ENCODE measurements around the gene KRTAP5-1.
"Not testable (repeated sequence)": the region's sequence is repeated elsewhere in the genome, so short reads cannot be mapped to it uniquely, and the experiment has no call there.

The KRTAP5-1 gene

DNA sequence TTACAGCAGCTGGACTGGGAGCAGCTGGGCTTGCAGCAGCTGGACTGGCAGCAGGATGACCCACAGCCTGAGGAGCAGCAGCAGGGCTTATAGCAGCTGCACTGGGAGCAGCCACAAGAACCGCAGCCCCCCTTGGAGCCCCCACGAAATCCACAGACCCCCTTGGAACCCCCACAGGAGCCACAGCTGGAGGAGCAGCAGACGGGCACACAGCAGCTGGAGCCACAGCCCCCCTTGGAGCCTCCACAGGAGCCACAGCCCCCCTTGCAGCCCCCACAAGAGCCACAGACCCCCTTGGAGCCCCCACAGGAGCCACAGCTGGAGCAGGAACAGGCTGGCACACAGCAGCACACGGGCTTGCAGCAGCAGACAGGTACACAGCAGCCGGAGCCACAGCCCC is 22.8 kb upstream of the KRTAP5-1 start:
- ATAC-seq, H3K4me3 Mint-ChIP-seq, H3K9me3 Mint-ChIP-seq, H3K36me3 Mint-ChIP-seq, H3K27ac Mint-ChIP-seq: not testable (repeated sequence)
- H3K4me1 Mint-ChIP-seq = peaks cover 16% of the 10 kb centered on the region
- H3K27me3 Mint-ChIP-seq = peaks cover 31% of the 10 kb centered on the region

DNA sequence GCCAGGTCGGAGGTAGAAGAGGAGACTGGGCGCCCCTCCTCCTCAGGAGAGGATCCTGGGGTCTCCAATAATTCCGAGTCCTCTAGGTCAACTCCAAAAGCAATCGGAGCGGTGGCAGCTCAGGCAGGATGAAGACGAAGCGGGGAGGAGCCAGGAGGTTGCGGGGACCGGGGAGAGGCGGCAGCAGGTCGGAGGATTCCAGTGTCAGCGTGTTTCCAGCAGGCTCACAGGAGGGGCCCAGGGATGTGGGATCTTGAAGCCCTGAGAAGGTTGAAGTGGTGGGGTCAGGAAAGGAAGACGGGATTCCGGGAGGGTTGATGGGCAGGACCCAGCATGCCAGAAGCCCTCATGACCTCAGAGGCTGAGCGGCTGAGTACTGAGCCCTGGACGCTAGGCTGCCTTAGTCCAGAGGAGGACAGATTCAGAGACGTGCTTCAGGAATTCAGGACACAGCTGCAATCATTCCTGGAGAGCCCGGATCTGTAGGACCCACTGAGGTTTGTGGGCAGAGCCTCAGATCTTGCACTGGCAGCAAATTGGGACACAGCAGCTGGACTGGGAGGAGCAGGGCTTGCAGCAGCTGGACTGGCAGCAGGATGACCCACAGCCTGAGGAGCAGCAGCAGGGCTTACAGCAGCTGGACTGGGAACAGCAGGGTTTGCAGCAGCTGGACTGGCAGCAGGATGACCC is 22.2 kb upstream of the KRTAP5-1 start:
- Mint-ChIP-seq H3K27me3 (peaks cover 31% of the 10 kb centered on the region), H3K4me1 (peaks cover 16% of the 10 kb centered on the region), H3K27ac (peak overlapping the region; percentile 89)
- not testable (repeated sequence) for H3K4me3 Mint-ChIP-seq, H3K9me3 Mint-ChIP-seq, ATAC-seq, H3K36me3 Mint-ChIP-seq

DNA sequence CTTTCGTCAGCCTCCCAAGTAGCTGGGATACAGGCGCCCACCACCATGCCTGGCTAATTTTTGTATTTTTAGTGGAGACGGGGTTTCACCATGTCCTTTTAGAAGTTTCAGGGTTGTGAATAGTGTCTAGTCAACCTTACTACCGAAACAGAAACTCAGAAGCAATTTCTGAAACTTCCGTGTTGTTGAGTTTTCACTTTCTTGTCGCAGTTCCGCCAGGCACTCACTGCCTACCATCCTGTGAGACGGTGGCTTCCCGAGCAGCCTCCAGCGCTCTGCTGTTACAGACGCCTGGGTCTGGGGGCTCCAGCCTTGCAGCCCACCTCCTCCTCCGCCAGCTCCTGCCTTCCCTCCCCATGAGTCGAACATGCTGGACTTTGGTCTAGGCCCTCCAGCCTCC is 20.8 kb upstream of the KRTAP5-1 start:
- H3K9me3 Mint-ChIP-seq = not testable (repeated sequence)
- peak; percentile 93 for ATAC-seq

DNA sequence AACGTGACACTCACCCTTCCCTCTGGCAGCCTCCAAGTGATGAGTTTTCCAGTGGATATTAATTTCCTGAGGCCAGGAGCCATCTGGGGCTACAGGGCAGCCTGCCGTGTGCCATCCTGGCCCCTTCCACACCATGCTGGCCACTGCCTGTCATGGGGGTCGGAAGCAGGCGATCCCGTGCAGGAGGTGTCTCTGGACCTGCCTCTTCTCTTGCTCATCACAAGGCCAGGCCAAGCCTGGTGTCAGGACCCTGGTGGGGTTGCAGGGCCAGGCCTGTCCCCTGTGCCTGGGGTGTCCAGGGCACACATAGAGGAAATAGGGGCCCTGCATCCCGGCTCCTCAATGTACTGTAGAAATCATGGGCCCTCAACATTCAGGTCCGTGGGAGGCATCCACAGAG is 19.6 kb upstream of the KRTAP5-1 start:
- peaks cover 12% of the 10 kb centered on the region for H3K27me3 Mint-ChIP-seq
- H3K9me3 Mint-ChIP-seq = no peaks in the 10 kb centered on the region
- no peak overlapping the region for H3K4me3 Mint-ChIP-seq
- H3K4me1 Mint-ChIP-seq = peaks cover 32% of the 10 kb centered on the region
- no peak overlapping the region for H3K27ac Mint-ChIP-seq
- ATAC-seq = no peak
- H3K36me3 Mint-ChIP-seq = no peaks in the 10 kb centered on the region

More for the DNA sequence above, 20.8 kb upstream of the KRTAP5-1 start:
- H3K27me3 Mint-ChIP-seq = peaks cover 21% of the 10 kb centered on the region
- H3K4me1 Mint-ChIP-seq = peaks cover 25% of the 10 kb centered on the region
- peak overlapping the region; percentile 89 for H3K27ac Mint-ChIP-seq
- not testable (repeated sequence) for H3K36me3 Mint-ChIP-seq
- peak overlapping the region; percentile 44 for H3K4me3 Mint-ChIP-seq

DNA sequence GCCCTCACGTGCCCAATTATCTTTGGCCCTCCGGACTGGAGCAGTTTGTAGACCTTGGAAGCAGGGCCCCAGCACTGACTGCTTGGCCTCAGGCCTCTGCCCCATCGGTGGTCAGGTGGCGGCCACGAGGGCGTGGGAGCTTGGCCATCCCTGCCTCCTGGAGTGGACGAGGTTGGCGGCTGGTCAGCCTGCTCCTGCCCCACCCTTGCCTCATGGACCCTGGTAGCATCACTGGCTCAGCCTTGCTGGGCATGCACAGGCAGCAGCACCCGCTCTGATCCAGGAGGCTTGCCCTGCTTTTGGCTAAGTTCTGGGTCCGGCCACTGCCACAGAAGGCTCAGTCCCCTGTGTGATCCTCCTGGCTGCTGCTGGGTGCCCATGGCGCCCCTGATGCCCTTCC is 19.1 kb upstream of the KRTAP5-1 start:
- Mint-ChIP-seq H3K27me3 (peaks cover 12% of the 10 kb centered on the region), H3K9me3 (no peaks in the 10 kb centered on the region), H3K4me3 (no peak overlapping the region), H3K4me1 (peaks cover 32% of the 10 kb centered on the region), H3K36me3 (no peaks in the 10 kb centered on the region), H3K27ac (no peak overlapping the region)
- ATAC-seq = no peak

DNA sequence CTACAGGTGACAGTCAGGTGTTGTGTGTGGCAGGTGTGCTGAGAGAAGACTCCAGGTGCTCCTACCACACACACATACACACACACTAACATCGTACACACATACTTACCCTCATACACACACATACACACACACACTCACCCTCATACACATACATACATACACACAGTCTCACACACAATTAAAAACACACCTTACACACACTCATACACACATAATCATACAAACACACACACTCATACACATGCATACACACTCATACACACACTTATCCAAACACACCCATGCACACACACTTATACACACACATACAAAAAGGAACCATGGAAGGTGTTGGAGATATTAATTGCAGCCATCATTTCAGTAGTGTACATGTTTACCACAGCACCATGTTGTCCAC is 18.5 kb upstream of the KRTAP5-1 start:
- peaks cover 12% of the 10 kb centered on the region for H3K27me3 Mint-ChIP-seq
- no peaks in the 10 kb centered on the region for H3K36me3 Mint-ChIP-seq
- H3K4me3 Mint-ChIP-seq = no peak overlapping the region
- ATAC-seq = no peak
- no peaks in the 10 kb centered on the region for H3K9me3 Mint-ChIP-seq
- no peak overlapping the region for H3K27ac Mint-ChIP-seq
- H3K4me1 Mint-ChIP-seq = peaks cover 32% of the 10 kb centered on the region

DNA sequence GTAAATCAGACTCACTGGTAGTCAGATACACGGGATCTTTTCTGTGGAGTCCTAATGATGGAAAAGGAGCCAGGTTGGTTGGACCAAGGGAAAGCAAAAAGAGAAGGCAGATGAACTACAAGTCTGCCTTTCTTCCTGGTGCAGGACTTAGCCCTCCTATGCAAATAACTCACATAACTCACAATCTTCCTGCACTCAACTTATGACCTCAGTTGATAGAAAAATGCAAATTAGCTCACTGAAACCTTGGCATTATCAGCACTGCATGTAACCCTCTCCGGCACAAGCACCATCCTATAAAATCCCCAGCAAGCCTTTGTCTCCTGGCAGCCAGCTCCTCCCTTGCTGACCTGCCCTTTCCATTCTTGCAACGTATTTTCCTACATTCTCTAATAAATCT is 16.6 kb upstream of the KRTAP5-1 start:
- H3K27ac Mint-ChIP-seq = peak overlapping the region; percentile 47
- H3K4me1 Mint-ChIP-seq = peaks cover 26% of the 10 kb centered on the region
- H3K4me3 Mint-ChIP-seq, H3K36me3 Mint-ChIP-seq, H3K9me3 Mint-ChIP-seq: not testable (repeated sequence)
- peak; percentile 60 for ATAC-seq
- peaks cover 16% of the 10 kb centered on the region for H3K27me3 Mint-ChIP-seq

DNA sequence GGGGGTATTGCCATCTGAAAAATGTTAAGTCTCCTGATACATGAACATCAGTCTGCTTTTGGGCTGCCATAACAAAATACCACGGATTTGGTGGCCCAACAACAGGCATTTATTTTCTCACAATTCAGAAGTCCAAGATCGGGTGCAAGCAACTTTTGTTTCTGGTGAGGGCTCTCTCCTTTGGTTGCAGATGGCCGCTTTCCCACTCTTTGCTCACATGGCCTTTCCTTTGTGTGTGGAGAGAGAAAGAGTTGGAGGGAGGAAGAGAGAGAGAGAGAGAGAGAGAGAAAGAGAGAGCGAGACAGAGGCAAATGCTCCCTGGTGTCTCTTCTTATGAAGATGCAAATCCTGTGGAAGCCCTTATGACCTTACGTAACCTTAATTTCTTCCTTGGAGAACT is 15.5 kb upstream of the KRTAP5-1 start:
- peak overlapping the region; percentile 62 for H3K27ac Mint-ChIP-seq

DNA sequence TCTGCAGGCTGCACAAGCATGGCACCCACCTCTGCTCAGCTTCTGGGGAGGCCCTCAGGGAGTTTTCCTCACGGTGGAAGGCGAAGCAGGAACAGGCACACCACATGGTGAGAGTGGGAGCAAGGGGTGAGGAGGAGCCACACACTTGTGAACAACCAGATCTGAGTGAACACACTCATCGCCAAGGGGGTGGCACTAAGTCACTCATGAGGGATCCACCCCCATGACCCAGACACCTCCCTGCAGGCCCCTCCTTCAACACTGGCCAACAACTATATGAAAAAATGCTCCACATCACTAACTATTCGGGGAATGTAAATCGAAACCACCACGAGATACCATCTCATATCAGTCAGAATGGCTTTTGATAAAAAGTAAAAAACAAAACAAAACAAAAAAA is 13.7 kb upstream of the KRTAP5-1 start:
- no peak for ATAC-seq
- Mint-ChIP-seq H3K27me3 (peaks cover 20% of the 10 kb centered on the region), H3K36me3 (peaks cover 6% of the 10 kb centered on the region), H3K4me1 (peaks cover 33% of the 10 kb centered on the region), H3K9me3 (no peaks in the 10 kb centered on the region), H3K4me3 (no peak overlapping the region), H3K27ac (no peak overlapping the region)

More for the DNA sequence above, 15.5 kb upstream of the KRTAP5-1 start:
- no peak for ATAC-seq
- Mint-ChIP-seq H3K9me3 (no peaks in the 10 kb centered on the region), H3K4me1 (peaks cover 21% of the 10 kb centered on the region), H3K27me3 (peaks cover 20% of the 10 kb centered on the region), H3K36me3 (peaks cover 6% of the 10 kb centered on the region), H3K4me3 (no peak overlapping the region)

DNA sequence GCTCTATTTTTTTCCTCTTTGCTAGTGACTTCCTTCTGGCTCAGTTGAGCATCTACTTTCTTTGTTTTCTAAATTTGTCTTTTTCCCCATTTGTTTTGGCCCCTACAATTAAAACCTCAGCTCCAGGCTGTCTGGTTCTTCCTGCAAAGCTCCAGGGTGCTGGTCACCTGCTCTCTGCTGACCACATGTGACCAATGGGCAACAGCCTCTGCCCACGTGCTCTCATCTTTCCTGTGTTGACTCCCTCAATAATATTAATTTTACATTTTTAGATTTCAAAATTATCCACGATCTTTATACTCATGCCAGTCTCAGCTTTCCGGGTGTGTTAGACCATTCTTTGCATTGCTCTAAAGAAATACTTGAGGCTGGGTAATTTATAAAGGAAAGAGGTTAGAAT is 13.3 kb upstream of the KRTAP5-1 start:
- not testable (repeated sequence) for ATAC-seq, H3K4me3 Mint-ChIP-seq, H3K36me3 Mint-ChIP-seq, H3K9me3 Mint-ChIP-seq, H3K27ac Mint-ChIP-seq
- H3K27me3 Mint-ChIP-seq = peaks cover 20% of the 10 kb centered on the region
- peaks cover 33% of the 10 kb centered on the region for H3K4me1 Mint-ChIP-seq

DNA sequence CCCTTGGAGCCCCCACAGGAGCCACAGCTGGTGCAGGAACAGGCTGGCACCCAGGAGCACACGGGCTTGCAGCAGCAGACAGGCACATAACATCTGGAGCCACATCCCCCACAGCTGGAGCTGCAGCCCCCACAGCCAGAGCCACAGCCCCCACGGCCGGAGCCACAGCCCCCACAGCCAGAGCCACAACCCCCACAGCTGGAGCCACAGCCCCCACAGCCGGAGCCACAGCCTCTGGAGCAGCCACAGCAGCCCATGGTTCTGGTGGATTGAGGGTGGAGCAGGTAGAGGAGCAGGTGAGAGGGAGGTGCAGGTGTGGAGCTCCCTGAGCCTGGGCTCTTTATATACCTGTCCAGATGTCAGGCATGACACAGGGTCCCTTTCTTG is 12.9 kb upstream of the KRTAP5-1 start, which contains the start of gene KRTAP5-2:
Gene KRTAP5-2, minus strand, starts transcription at position 301 of the 387 bp plus-strand sequence. Its CDS starts 44 bp downstream, at position 257.
- Mint-ChIP-seq H3K9me3 (no peaks in the 10 kb centered on the region), H3K4me3 (no peak within 1 kb of the TSS), H3K36me3 (peaks cover 6% of the 10 kb centered on the region)

DNA sequence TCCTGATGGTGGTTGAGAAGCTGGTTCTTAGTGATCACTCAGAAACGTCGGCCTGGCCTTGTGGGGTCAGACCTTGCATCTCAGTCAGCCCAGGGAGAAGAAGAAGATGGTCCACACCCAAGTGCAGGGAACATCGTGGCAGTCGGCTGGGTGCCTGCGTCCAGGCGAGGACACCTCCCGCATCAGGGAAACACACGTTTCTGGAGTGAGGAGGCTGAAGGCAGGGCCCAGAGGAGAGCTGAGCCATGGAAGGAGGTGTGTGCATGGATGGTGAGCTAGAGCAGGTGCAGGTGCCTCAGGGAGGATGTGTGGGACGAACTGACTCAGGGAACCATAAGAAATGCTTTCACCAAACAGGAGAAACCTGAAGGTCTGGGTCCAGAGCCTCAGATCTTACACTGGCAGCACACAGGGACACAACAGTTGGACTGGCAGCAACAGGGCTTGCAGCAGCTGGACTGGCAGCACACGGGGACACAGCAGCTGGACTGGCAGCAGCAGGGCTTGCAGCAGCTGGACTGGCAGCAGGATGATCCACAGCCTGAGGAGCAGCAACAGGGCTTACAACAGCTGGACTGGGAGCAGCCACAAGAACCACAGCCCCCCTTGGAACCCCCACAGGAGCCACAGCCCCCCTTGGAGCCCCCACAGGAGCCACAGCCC is 12.4 kb upstream of the KRTAP5-1 start:
- Mint-ChIP-seq H3K4me1 (peaks cover 33% of the 10 kb centered on the region), H3K4me3 (no peak overlapping the region), H3K27me3 (peaks cover 20% of the 10 kb centered on the region), H3K9me3 (no peaks in the 10 kb centered on the region), H3K36me3 (peaks cover 6% of the 10 kb centered on the region), H3K27ac (no peak overlapping the region)
- ATAC-seq = no peak

More for the DNA sequence above, 12.9 kb upstream of the KRTAP5-1 start, which contains the start of gene KRTAP5-2:
- ATAC-seq = no peak
- Mint-ChIP-seq H3K4me1 (peaks cover 33% of the 10 kb centered on the region), H3K27me3 (peaks cover 20% of the 10 kb centered on the region), H3K27ac (no peak within 1 kb of the TSS)

DNA sequence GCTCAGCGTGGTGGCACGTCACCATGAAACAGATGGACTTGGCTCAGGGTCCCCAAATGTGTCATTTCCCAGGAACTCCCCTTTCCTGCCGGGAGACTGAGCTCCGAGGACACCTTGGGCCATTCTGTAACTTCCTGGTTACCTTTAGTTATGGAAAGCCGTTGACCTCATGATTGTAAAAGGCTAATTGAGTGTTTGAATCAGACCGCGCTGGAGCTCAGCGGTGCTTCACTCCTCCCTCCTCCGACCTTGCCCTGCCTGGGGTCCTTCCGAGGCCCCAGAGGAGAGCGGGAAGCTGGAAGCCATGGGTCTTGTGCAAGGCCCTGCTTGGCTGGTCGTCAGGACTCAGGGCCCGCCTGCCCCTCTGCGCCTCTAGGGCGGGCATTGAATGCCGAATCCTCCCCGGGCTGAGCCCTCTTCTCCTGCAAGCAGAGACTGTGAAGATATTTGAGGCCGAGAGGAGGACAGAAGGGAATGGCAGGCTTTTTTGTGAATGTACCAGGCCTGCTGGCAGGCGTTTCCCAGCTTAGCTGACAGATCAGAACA is 11.6 kb upstream of the KRTAP5-1 start:
- H3K27ac Mint-ChIP-seq, H3K4me3 Mint-ChIP-seq, H3K9me3 Mint-ChIP-seq, H3K36me3 Mint-ChIP-seq, ATAC-seq: not testable (repeated sequence)
- Mint-ChIP-seq H3K4me1 (peaks cover 28% of the 10 kb centered on the region), H3K27me3 (peaks cover 20% of the 10 kb centered on the region)

DNA sequence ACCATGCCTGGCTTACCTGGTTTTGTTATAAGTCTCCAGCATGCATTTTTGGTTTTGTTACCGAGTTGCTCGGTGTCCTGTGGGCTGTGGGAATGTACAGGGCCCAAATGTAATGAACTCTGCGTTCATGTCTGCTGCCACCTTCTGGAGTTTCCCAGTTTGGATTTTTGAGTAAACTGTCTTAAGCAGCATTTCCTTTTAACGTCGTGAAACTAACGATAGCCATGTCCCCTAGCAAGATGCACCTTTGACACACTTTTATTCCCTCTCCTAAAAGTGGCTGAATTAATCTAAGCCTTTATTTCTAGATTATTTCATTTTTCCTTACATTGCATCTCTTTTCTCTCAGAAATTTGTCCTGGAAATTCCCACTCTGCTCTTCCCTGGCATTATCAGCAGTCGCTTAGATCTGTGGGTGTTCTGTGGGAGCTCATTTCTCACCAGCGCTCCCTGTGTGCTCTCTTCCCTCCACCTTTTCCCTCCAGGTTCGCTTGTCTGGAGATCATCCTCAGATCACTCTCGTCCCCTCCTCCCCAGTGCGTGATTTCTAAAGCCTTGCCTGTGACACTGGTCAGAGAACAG is 11.0 kb upstream of the KRTAP5-1 start:
- not testable (repeated sequence) for H3K27ac Mint-ChIP-seq, ATAC-seq, H3K9me3 Mint-ChIP-seq, H3K4me3 Mint-ChIP-seq, H3K36me3 Mint-ChIP-seq
- Mint-ChIP-seq H3K4me1 (peaks cover 23% of the 10 kb centered on the region), H3K27me3 (peaks cover 20% of the 10 kb centered on the region)

DNA sequence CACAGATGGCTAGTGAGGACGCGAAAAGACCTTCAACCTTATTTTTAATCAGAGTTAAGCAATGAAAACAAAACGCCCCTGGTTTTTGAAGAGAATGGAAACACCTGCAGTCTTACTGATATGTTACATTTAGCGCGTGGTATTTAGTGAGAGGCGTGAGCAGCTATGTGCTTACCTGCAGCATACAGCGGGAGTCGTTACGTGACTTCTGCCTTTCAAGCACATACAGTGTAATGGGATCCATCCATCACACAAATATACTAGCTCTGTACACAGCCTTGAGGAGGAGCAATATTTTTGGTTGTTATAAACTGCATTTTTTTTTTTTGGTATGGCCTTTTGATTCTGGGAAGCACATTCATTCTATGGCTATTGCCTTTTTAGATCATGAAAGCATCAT is 7.5 kb upstream of the KRTAP5-1 start:
- no peak for ATAC-seq

More for the DNA sequence above, 7.5 kb upstream of the KRTAP5-1 start:
- peaks cover 35% of the 10 kb centered on the region for H3K4me1 Mint-ChIP-seq
- no peak overlapping the region for H3K4me3 Mint-ChIP-seq
- H3K27ac Mint-ChIP-seq = no peak overlapping the region
- H3K9me3 Mint-ChIP-seq = no peaks in the 10 kb centered on the region
- H3K36me3 Mint-ChIP-seq = peaks cover 6% of the 10 kb centered on the region
- H3K27me3 Mint-ChIP-seq = peaks cover 29% of the 10 kb centered on the region
